GM12865 (cell line): ENCODE results near the gene KCNIP3.

ENCODE experiments used
- DNase-seq: peaks from one replicate; pipeline ENCODE4 v3.0.0; 2010; ENCODE audit warnings: low read depth
- H3K4me3 ChIP-seq: 2 replicates; pipeline ENCODE4 v1.5.1; 2011; ENCODE audit warnings: mild to moderate bottlenecking, low read depth, low read length, control low read depth
- CTCF ChIP-seq: IDR thresholded peaks from 2 replicates; pipeline ENCODE4 v1.5.1; 2011; ENCODE audit warnings: low read length, control low read depth, low read depth, inconsistent platforms; ENCODE audit not compliant: insufficient read depth; ENCODE audit errors: missing control alignments

The KCNIP3 gene

GRCh38 chr2:95366514-95366913 lies 69.4 kb downstream of the KCNIP3 start:
- TF ChIP-seq CTCF: no peak
- no peak for DNase-seq
- no peak overlapping the region for H3K4me3 ChIP-seq

- no peak for DNase-seq
- no peak for TF ChIP-seq CTCF
- H3K4me3 ChIP-seq: no peak overlapping the region
These were observed 75.2 kb downstream of the KCNIP3 start for GRCh38 chr2:95372216-95372829.

GRCh38 chr2:95372845-95373244 lies 75.7 kb downstream of the KCNIP3 start:
- DNase-seq: no peak
- no peak for TF ChIP-seq CTCF
- H3K4me3 ChIP-seq: no peak overlapping the region

GRCh38 chr2:95374029-95374428 lies 76.9 kb downstream of the KCNIP3 start:
- no peak for TF ChIP-seq CTCF
- DNase-seq: no peak
- no peak overlapping the region for H3K4me3 ChIP-seq

GRCh38 chr2:95374451-95374920 lies 77.3 kb downstream of the KCNIP3 start:
- H3K4me3 ChIP-seq: no peak overlapping the region
- DNase-seq: no peak
- no peak for TF ChIP-seq CTCF

GRCh38 chr2:95374921-95375471 lies 77.8 kb downstream of the KCNIP3 start:
- no peak for TF ChIP-seq CTCF
- no peak for DNase-seq
- no peak overlapping the region for H3K4me3 ChIP-seq
